Motor neuron (in vitro differentiated cells): ENCODE results near the gene IRF2. TPM values are rescaled to one million over a fixed set of nuclear protein-coding genes. Genes with fewer than 3 reads are reported as not detected.

ENCODE experiments used
- ATAC-seq, 8 experiments: fragments of 200-7000 bp; cut with Tn5 transposase; replicated peaks in 6 of 8; 2 replicates each; pipeline ENCODE4 v1.8.0; 2021; ENCODE audit warnings: mild to moderate bottlenecking in 8 of 8, moderate library complexity in 8 of 8
- H3K27ac ChIP-seq, 2 donors: fragments of 250-450 bp; sonication (Bioruptor Pico); 2 replicates each; pipeline ENCODE4 v1.9.0; 2021; ENCODE audit warnings: antibody characterized with exemption in 2 of 2, mild to moderate bottlenecking in 2 of 2, moderate library complexity in 1 of 2
- H3K4me1 ChIP-seq, 2 donors: fragments of 250-450 bp; sonication (Bioruptor Pico); replicated peaks in 1 of 2; 2 replicates each; pipeline ENCODE4 v1.6.1; 2021; ENCODE audit warnings: antibody characterized with exemption in 2 of 2, mild to moderate bottlenecking in 2 of 2, moderate library complexity in 1 of 2
- H3K4me3 ChIP-seq, 5 donors: fragments of 250-450 bp; sonication (Bioruptor Pico); 2 replicates each; pipeline ENCODE4 v1.9.0; 2021; ENCODE audit warnings: antibody characterized with exemption in 5 of 5, mild to moderate bottlenecking in 5 of 5, moderate library complexity in 4 of 5
- WGBS, 10 experiments: fragments of 450-650 bp; shearing (Covaris generic); methylation state at CpG; one replicate each; pipeline ENCODE4 v1.0.0; 2022; 5-methylcytosine and 5-hydroxymethylcytosine counted together
- in situ Hi-C, 9 experiments: fragments of 400-800 bp; cut with MboI; loops; one replicate each; pipeline ENCODE4 v1.15.0; 2021; ENCODE audit warnings: low sequenced_read_pairs in 9 of 9, low pct_unique_long_range_greater_than_20kb in 2 of 9; ENCODE audit not compliant: unreplicated experiment in 9 of 9
- total RNA-seq, 8 experiments: library from RNA; unstranded; fragments of 300-600 nt; gene quantifications; 2 replicates each; pipeline versions ENCODE4 v1.2.3 to v1.2.4, GENCODE V29; 2022

IRF2 gene
- total RNA-seq, result 10 to 100 TPM in 4 of 8 experiments, 1 to 10 TPM in 4; 6.3 to 36.7 (median 15.3) TPM

DNA sequence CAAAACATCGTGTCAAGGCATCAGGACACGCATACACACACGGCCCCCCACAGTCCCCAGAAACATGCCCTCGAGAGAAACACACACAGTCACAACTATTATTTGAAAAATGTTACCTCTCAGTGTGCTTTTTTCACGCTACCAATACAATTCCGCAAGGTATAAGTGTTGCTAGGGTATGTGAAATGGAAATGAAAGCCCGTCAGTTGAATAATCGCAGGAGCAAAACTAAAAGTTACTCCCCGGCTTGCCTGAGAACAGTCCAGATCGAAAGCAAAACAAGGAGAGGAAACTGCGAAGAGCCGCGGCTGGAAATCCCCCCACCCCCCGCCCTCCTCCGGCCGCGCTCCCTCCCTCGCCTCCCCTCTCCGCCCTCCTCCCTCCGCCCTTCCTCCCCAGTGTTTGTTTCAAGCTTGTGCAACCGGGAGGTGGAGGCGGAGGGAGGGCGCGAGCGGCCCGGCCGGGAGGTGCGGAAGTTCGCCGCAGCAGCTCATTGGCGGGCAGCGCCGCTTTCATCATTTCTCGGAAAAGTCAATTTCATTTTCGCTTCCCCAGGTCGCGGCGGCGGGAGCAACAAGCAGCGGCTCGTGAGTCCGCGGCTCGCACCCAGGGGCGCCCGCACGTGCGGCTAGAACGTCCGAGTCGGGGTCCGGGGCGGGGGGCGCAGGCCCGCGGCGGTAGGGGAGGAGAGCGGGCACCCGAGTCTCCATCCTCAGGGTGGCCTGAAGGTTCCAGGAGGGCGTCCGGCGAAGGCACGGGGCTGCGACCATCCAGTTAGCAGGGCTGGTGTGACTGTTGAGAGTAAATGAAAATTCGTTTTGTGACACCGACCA, at the start of gene IRF2:
TSS of gene IRF2 (minus strand) at position 288 of the 833 bp plus-strand sequence. CDS start 45,486 bp downstream, outside the sequence.
- WGBS, 10 experiments, result 0 to 4% (median 0%) methylated on average over 1 to 12 of the region's 66 CpGs; no CpG with 5 or more reads in 1 of the 10 experiments
- peak within 1 kb of the TSS; percentile 64 to 78 for H3K27ac ChIP-seq
- peaks cover 0 to 7% of the 10 kb centered on the region in 2 donors for H3K4me1 ChIP-seq
- H3K4me3 ChIP-seq, result peak within 1 kb of the TSS; percentile 50 to 95 (median 56)
- in situ Hi-C loops, result loop anchor here in 1 of 9 experiments (10.0 kb wide), 1 partner anchor 60 kb away; no protein-coding TSS in a partner anchor
- ATAC-seq, result peak; percentile 54 to 86 (median 80)

DNA sequence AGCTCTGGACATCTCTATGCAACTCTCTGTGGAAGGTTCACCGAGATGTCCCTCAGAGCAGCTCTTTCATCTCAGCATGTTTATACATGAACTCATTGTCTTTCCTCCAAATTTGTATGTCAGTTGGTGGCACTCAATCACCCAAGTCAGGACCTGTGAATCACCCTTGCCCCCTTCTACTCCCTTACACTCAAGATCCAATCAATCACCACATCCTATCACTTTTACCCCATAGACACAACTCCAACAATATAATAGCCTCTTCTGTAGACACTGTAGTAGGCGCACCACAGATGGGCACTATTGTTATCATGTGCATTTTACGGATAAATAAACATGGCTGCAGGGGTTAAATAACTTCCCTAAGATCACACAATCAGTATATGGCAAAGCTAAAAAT, 41.3 kb upstream of the IRF2 start:
- WGBS, 10 experiments, result 0 to 100% (median 34%) methylated on average over 1 to 3 of the region's 3 CpGs
- ATAC-seq, result no peak
- Histone ChIP-seq H3K4me1 (peaks cover 14 to 22% of the 10 kb centered on the region in 2 donors), H3K27ac (no peak overlapping the region), H3K4me3 (no peak overlapping the region)
- in situ Hi-C loops, result no loop called here

DNA sequence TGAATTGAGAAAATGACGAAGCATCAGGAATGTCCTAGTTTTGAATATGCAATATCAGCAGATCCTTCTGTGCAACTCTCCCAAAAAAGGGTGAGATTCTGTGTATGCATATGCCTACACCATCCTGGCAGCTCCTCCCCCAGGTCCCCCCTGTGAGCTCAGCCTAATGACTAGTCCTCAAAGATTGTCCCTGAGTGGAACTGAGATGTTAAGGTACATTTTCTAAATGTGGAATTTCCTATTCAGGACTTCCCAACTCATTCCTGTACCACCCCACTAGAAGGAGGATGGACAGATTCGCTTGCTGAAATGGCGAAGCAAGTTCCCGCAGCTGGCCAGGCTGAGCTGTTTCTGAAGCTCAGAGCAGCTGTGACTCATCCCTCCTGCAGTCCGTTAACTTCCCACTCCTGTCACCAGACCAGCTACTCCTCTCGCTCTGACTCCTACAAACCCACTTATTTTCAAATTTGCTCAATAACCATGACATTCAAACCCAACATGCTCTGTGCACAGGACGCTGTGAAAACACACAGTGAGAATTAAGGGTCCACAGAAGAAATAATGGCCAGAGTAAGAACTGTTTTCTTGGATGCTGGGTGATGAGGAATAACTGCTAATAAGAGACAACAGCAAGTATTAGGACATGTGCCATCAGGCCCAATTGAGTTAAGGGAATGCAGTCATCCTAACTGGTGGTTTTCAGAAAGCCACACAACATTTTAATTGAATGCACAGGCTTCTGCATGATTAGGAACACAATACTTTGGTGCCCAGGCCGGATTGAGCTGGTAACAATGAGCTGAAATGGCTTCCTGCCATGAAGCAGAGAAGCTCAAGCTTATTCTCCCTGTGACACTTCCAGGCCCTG, 40.0 kb upstream of the IRF2 start:
- Histone ChIP-seq H3K4me1 (peaks cover 14 to 22% of the 10 kb centered on the region in 2 donors), H3K27ac (no peak overlapping the region), H3K4me3 (no peak overlapping the region)
- ATAC-seq, result peak; percentile 90 to 98 (median 96)
- in situ Hi-C loops, result no loop called here
- WGBS, 10 experiments, result 0 to 80% (median 38%) methylated on average over 3 to 8 of the region's 8 CpGs; no CpG with 5 or more reads in 2 of the 10 experiments

DNA sequence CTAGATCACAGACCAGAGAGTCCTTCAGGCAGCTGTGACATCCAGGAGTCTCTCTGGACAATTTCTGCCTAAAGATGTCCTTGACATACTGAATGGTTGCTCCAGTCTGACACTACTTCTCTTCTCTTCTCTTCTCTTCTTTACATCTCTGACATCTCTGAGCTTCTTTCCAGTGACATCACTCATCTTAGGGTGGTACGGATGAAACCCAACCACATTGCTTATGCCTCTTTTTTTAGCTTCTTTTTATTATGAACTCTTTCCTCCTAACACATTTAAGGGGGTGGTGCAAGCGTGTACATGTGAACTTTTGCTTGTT, 39.4 kb upstream of the IRF2 start:
- 0 to 100% (median 93%) methylated on average over 1 to 2 of the region's 2 CpGs for WGBS, 10 experiments
- no peak overlapping the region for H3K27ac ChIP-seq
- no peak overlapping the region for H3K4me3 ChIP-seq
- in situ Hi-C loops, result no loop called here
- H3K4me1 ChIP-seq, result peaks cover 14 to 22% of the 10 kb centered on the region in 2 donors
- no peak for ATAC-seq

DNA sequence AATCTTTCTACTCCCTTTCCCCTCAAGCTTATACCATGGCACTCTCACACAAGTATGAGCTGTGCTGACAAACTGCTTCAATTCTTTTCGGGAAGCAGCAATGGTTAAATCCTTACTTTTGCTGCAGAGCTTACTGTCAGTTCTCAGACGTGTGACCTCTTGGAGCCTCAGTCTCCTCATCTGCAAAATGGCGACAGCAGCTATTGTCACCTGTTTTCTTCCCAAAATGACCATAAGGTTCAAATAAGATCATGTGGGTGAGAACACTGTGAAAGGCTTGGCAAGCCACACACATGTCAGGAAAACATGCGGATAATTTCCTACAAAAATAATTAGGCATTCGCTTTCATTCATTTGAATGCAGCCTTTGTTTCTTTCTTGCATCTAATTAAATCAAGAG, 36.8 kb upstream of the IRF2 start:
- no peak for ATAC-seq
- in situ Hi-C loops, result no loop called here
- H3K4me1 ChIP-seq, result peaks cover 14 to 22% of the 10 kb centered on the region in 2 donors
- no peak overlapping the region for H3K4me3 ChIP-seq
- no peak overlapping the region for H3K27ac ChIP-seq
- 14 to 100% (median 93%) methylated on average over 1 to 5 of the region's 5 CpGs; no CpG with 5 or more reads in 1 of the 10 experiments for WGBS, 10 experiments

DNA sequence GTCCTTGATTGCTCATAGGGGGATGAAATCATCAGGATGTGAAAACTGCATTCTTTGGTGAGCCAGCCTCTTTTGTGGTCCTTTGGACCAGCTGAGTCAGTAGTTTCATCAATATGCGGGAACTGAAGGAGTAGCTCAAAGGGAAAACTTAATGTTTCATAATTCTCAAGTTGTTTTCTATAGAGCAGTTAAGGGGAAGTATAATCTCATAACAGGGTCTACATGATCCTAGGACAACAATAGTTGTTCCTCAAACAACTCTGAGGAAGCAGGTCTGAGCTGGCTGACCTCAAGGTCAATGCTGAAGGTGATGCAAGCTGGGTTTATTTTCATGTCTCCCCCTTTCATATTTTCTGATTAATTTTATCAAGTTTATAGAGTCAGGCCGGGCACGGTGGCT, 36.1 kb upstream of the IRF2 start:
- 86 to 100% (median 100%) methylated on average over 1 to 3 of the region's 3 CpGs; no CpG with 5 or more reads in 2 of the 10 experiments for WGBS, 10 experiments
- no peak for ATAC-seq
- Histone ChIP-seq H3K4me3 (no peak overlapping the region), H3K27ac (no peak overlapping the region), H3K4me1 (peaks cover 14 to 15% of the 10 kb centered on the region in 2 donors)
- in situ Hi-C loops, result no loop called here

DNA sequence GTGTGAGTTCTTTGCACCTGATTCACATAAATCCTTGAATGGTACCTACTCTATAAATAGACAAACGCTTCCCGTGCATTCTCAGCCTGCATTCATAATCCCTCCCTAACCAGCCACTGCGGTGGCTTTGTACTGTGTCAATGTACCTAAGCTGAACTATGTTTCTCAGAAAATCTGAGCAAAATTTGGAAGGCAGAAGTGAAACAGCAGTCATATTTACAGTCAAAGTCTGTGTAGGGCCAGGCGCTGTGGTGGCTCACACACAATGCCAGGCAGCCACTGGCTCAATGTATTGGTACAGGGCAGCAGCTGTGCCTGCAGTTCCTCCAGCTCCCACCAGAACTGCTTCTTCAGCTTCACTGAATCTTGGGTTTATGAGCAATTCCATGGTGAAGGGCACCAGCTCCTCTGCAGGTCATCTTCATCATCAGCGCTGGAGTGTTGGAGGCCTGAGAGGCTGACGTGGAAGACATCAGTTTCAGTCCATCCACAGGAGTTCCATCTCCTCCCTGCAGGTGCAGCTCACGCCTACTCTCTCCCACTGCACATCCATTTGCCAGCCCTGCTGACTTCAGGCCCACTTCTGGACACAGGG, 32.3 kb upstream of the IRF2 start:
- Histone ChIP-seq H3K4me3 (no peak overlapping the region), H3K27ac (no peak overlapping the region), H3K4me1 (peaks cover 0 to 6% of the 10 kb centered on the region in 2 donors)
- in situ Hi-C loops, result no loop called here
- ATAC-seq, result peak in 4 of 8 experiments; percentile 24 to 80 (median 58)
- WGBS, 10 experiments, result 71 to 100% (median 94%) methylated on average over 3 to 7 of the region's 7 CpGs; no CpG with 5 or more reads in 2 of the 10 experiments

DNA sequence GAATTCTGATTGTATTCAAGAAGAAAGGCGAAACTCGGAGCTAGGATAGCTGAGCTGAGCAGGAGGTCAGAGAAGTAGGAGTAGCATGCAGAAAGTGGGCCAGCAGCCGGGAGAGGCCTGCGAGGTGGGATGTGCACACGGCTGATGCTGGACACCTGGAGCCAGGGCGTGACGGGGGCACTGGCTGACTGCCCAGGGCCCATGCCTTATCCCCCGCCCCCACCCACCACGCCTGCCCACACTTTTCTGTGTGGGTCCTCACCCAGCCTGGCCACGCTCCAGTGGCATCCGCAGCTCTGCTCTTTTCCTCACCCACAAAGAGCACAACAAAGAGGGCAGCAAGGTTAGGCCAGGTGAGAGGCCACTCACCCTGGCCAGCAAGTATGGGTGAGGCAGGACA, 30.0 kb upstream of the IRF2 start:
- no peak for ATAC-seq
- no peak overlapping the region for H3K27ac ChIP-seq

DNA sequence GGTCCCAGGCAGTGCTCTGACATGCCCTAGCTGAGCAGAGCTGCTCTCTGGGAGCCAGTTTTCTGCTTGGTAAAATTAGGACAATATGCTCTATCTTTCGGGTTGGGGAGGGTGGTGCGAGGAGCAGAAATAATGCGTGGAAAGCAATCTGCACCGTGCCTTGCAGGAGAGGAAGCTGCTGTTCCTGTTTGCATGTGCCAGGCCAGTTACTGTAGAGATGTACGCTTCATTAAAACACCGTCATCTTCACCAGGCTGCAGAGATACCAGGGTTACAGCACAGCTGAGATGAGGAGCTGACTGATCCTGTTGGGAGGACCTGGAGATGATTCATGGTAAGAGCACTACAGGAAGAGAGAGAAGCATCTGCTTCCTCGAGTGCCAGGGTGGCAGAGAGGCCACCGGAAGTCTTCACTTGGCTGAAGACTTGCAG, 29.5 kb upstream of the IRF2 start:
- Histone ChIP-seq H3K4me1 (peaks cover 4 to 6% of the 10 kb centered on the region in 2 donors), H3K4me3 (no peak overlapping the region), H3K27ac (no peak overlapping the region)
- 0 to 92% (median 80%) methylated on average over 1 to 7 of the region's 8 CpGs; no CpG with 5 or more reads in 2 of the 10 experiments for WGBS, 10 experiments
- in situ Hi-C loops, result no loop called here
- peak in 3 of 8 experiments; percentile 29 to 43 (median 38) for ATAC-seq

More for the DNA sequence above, 30.0 kb upstream of the IRF2 start:
- in situ Hi-C loops, result no loop called here
- WGBS, 10 experiments, result 58 to 100% (median 90%) methylated on average over 1 to 3 of the region's 11 CpGs; no CpG with 5 or more reads in 5 of the 10 experiments
- Histone ChIP-seq H3K4me1 (peaks cover 4 to 6% of the 10 kb centered on the region in 2 donors), H3K4me3 (no peak overlapping the region)

DNA sequence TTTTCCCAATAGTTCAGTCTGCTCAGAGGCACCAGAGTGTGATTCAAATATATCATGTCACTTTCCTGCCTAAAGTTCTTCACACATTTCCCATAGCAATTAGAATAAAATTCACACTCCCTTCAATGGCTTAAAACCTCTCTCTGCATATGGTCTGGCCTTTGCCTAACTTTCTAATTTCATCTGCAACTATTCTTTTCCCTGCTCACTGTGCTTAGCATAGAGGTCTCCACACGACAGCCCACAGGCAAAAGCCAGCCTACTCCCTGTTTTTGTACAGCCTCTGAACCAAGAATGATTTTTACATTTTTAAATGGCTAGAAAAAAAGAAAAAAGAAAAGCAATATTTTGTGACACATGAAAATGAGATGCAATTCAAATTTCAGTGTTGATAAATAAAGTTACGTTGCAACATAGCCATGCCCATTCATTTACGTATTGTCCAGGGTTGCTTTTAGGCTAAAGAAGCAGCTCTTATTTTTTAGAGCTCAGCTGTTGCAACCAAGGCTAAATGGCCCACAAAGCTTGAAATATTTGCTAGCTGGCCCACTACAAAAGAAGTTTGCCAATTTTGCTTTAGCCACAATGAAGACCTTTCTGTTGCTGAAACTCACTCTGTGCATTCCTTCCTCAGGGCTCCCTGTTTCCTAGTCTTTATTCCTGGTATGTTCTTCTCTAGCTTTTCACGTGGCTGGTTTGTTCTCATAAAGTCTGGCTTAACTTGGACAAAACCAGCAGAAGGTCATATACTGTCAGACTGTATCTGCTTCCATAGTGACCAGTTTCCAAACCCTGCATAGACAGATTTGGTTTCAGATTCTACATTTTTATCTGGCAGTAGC, 26.6 kb upstream of the IRF2 start:
- H3K4me1 ChIP-seq, result peaks cover 4 to 6% of the 10 kb centered on the region in 2 donors
- no peak overlapping the region for H3K27ac ChIP-seq
- H3K4me3 ChIP-seq, result no peak overlapping the region
- peak in 6 of 8 experiments; percentile 43 to 93 (median 80) for ATAC-seq
- in situ Hi-C loops, result no loop called here
- 21 to 85% (median 63%) methylated on average over 1 to 4 of the region's 4 CpGs for WGBS, 10 experiments

DNA sequence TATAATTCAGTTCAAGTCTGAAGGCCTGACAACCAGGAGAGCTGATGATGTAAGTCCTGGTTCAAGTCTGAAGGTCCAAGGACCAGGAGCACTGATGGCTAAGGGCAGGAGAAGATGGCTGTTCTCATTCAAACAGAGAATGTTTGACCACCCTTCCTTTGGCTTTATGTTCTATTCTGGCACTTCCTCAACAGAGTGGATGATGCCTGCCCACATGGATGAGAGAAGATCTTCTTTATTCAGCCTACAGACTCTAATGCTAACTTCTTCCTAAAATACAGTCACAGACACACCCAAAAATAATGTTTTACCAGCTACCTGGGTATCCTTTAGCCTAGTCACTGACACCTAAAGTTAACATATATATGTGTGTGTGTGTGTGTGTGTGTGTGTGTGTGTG, 25.6 kb upstream of the IRF2 start:
- in situ Hi-C loops, result no loop called here
- no peak for ATAC-seq
- Histone ChIP-seq H3K4me1 (peaks cover 4% of the 10 kb centered on the region in 2 donors), H3K4me3 (no peak overlapping the region), H3K27ac (no peak overlapping the region)

DNA sequence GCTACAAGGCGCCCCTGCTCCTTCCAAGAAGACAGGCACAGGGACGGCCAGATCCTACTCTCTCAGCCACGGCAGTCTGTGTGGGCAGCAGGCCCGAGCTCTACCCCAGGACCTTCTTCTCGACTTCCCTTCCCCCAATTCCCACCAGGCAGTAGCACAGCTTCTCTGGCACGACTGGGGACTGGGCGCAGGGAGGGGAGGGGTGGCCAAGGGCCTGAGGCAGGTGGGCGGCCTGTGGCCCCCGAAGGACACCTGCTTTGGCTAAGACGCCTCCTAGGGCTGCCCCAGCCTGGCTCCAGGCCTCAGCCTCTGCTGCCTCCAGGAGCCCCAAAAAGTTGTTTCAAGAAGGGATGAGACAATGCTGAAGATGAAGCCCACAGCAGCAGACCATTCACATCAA, 24.2 kb upstream of the IRF2 start:
- H3K4me3 ChIP-seq, result no peak overlapping the region
- peaks cover 0 to 4% of the 10 kb centered on the region in 2 donors for H3K4me1 ChIP-seq
- H3K27ac ChIP-seq, result no peak overlapping the region
- in situ Hi-C loops, result no loop called here
- 92 to 100% (median 96%) methylated on average over 1 to 5 of the region's 10 CpGs; no CpG with 5 or more reads in 6 of the 10 experiments for WGBS, 10 experiments
- ATAC-seq, result no peak
